HG03060 (cell line): Measurements from ENCODE around the gene ZNF202.
"Not testable (repeated sequence)": the region's sequence is repeated elsewhere in the genome, so short reads cannot be mapped to it uniquely, and the experiment has no call there.

Source experiments
- ATAC-seq: cut with Tn5 transposase; IDR thresholded peaks from one replicate; pipeline ENCODE4 v1.9.1; 2021; ENCODE audit warnings: low read depth, moderate number of reproducible peaks; ENCODE audit not compliant: unreplicated experiment

The ZNF202 gene

GRCh38 chr11:123742031-123742723, 717 bp upstream of the ZNF202 start:
- ATAC-seq = no peak

DNA sequence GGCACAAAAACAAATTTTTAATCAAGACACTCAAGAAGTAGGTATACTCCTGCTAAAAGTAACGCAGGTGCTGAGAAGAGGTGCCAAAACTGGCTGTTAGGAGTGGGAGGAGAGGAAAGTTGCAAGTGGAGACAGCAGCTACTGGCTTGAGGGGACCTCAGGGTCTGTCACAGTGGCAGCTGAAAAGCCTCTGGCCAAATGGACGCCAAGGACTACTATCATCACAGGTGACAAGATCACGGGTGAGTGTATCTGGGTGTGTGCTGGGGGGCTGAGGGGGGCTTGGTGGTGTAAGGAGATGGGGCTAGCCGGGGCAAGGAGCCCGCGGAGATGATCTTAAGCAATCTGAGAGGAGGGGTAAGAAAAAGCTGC, 687 bp downstream of the ZNF202 start:
- ATAC-seq = no peak

GRCh38 chr11:123738374-123738773, 3.1 kb downstream of the ZNF202 start:
- no peak for ATAC-seq

DNA sequence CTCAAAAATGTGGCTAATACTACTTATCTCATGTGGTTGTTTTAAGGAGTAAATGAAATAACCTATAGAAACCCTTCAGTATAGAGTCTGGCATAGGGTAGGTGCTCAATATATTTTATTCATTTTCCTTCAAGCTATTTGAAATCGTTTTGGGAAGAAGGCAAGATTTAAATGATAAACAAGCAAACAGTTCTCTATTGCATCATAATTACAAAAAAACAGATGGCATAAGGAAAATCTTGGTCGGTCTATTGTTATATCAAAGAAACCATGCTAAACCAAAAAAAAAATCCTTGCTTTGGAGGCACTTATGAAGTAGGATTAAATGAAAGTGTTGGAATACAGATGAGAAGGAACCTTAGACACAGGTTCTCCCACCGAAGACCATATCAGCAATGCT, 4.7 kb downstream of the ZNF202 start:
- ATAC-seq = no peak

- no peak for ATAC-seq
Observed at GRCh38 chr11:123729602-123730001, 11.9 kb downstream of the ZNF202 start.

DNA sequence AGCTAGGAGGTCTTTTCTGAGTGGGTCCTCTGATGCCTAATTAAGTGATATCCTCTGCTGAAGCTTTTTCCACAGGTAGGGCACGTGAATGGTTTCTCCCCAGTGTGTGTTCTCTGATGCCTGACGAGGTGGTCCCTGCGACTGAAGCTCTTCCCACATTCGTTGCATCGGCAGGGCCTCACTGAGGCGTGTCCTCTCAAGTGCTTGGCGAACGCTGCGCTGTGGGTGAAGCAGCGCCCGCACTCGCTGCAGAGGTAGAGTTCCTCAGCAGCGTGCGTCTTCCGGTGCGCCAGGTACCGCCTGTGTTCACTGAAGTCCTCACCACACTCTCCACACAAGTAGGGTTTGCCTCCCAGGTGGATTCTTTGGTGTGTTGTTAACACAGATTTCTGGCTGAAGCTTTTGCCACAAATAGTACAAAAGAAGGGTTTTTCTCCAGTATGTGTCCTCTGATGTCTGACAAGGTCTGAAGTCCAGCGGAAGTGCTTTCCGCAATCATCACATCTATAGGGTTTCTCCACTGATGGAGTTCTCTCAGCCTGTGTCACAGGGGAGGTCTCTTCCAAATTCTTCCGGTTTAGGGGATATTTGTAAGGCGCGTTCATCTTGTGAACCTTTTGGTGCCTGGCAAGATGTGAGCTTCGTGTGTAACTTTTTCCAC, 15.3 kb downstream of the ZNF202 start:
- ATAC-seq = no peak

GRCh38 chr11:123719452-123719851, 22.0 kb downstream of the ZNF202 start:
- no peak for ATAC-seq

DNA sequence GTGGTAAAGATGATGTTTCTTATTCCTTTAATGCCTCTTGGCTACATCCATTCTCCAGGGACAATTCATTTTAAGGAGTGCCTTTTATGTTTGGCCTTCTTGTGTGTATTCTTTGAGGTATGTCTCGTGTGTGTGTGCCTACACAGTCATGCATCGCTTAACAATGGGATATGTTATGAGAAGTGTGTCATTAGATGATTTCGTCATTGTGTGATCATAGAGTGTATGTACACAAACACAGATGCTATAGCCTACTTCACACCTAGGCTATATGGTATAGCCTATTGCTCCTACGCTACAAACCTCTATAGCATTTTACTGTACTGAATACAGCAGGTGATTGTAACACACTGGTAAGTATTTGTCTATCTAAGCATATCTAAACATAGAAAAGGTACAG, 23.0 kb downstream of the ZNF202 start:
- ATAC-seq = no peak

DNA sequence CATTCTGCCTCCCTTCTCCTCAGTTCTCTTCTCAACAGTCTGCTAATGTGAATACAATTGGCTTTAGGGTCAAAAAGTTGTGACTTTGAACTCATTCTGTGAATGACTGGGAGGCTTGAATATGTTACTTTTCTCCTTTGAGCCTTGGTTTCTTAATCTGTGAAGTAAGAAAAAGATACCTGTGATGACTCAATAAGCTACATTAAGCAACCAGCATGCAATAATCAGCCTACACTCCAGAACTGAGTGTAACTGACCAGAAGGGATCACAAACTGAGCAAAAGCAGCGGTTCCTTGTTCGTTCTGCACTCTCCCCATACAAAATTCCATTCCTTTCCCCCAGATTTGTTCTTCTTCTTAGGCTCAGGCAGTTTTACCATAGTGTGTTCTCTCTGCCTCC, 23.4 kb downstream of the ZNF202 start:
- no peak for ATAC-seq

GRCh38 chr11:123712627-123713026, 28.8 kb downstream of the ZNF202 start:
- not testable (repeated sequence) for ATAC-seq

DNA sequence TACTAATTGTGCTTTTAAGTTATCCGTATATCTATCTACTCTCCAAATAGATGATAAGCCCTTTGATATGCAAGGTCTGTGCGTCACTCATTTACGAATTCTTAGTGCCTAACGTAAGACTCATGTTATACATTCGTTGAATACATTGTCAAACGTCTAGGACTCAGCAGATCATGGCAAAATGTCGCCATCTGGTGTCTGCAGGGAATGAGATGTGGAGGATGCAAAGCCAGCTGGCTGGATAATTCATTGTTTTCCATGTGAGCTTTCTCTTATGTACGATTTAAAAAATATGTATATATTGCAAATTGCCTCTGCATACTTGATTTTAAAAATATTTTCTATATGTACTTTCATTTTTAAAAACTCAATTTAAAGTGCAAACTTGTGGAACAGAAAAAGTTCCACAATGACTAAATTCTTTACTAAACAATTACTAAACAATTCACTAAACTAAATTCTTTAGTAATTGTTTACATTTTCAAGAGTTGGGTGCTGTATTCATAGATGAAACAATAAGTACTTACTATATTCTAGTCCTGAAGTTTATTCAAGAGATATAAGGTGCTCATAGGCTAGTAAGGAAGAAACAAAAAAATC, 33.8 kb downstream of the ZNF202 start:
- no peak for ATAC-seq

DNA sequence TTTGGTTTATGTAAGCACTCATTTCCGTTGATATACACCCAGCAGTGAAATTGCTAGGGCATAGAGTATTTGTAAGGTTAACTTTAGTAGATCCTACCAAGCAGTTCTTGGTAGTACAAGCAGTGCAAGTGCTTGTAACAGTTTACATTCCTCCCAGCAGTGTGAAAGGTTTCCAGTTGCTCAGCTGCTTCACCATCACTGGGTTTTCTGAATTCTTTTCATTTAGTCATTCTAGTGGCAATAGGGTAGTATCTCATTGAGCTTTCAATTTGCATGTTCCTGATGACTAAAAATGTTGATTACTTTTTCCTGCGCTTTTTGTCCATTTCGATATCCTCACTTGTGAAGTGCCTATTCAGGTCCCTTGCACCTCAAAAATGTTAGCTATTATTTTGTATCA, 34.3 kb downstream of the ZNF202 start:
- ATAC-seq = no peak

DNA sequence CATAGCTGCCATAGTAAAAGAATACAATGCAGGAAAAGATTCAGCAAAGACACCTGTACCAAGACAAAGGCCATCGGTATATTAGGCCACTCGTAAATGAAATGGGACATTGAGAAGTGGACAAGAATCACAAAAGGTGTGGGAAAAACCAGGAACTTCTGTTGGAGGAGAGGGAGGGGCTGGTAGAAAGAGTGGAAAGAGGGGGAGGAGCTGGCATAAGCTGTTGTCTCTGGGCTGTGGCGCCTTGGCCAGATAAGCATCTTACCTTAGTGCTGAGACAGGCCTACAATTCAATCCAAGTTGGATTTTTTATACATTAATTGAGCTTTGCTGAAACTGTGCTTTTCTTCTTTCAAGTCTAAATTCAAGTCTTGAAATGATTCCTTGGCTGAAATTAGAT, 37.1 kb downstream of the ZNF202 start:
- ATAC-seq = no peak

- ATAC-seq = no peak
Observed at GRCh38 chr11:123702696-123703095, 38.8 kb downstream of the ZNF202 start.

GRCh38 chr11:123702139-123702538, 39.3 kb downstream of the ZNF202 start:
- no peak for ATAC-seq

GRCh38 chr11:123700772-123701171, 40.7 kb downstream of the ZNF202 start:
- no peak for ATAC-seq

- ATAC-seq = no peak
Observed at GRCh38 chr11:123698546-123699127, 42.8 kb downstream of the ZNF202 start.

DNA sequence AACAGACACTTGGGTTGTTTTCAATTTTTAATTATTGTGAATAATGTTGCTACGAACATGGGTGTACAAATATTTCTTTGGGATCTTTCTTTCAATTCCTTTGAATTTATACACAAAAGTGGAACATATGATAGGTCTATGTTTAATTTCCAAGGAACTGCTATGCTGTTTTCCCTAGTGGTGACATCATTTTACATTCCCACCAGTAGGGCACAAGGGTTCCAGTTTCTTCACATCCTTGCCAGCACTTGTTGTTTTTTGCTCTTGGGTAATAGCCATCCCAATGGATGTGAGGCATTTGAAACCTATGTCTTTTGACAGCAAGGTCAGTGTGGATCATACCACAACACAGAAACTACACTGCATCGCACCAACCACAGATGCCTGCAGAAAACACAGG, 45.3 kb downstream of the ZNF202 start:
- no peak for ATAC-seq

- no peak for ATAC-seq
Observed at GRCh38 chr11:123695231-123695630, 46.2 kb downstream of the ZNF202 start.

DNA sequence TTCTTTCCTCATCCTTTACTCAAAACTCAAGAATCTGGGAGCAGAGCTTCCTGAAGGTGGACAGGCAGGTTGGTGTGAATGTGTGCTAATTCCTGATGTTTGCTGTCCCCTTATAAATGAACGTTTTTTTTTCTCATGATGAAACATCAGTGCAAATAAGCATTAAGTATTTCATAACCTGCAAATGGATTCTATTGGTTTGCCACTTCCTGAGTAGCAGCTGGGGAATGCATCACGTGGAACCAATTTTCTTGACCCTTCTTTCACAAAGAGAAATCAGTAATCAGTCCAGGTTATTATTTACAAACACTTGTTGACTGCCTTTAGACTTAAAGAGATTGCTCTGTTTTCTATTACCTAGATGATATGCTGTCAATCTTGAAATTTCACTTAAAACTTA, 46.9 kb downstream of the ZNF202 start:
- ATAC-seq = no peak

DNA sequence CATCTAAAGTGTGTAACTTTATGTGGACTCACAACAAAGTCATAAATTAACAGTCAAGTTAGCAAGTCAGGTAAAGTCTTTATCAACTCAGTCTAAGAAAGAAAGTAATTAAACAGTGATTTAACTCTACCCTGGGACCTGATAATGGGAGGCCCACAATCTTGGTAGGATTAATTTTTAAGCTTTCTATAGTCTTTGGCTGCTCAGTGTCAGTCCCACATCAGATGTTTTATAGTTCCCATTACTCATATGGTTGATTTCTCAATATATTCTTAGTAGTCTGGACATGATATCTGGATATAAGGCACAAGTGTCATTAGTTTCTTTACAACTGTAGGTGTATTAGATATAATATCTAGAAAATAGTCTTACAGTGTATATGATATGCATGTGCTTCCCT, 48.5 kb downstream of the ZNF202 start:
- no peak for ATAC-seq

DNA sequence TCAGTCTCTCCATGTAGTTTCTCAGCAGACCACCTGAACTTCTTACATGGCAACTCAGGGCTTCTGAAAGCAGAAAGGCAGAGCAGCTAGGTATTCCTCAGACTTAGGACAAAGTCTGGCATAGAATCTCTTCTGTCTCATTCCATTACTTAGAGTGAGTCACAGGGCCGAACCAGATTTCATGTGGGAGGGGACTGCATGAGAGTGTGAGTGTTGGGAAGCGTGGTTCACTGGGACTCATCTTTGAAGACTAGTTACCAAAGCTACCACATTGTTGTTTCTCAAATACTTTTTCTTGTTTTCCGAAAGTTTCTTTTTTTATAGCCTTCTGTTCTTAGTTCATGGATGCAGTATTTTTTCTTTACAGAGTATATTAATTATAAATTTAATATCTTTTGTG, 51.0 kb downstream of the ZNF202 start:
- ATAC-seq = no peak
